OCI-LY7 (cell line): ENCODE data around the gene CHRFAM7A.
"Not testable (repeated sequence)": the region's sequence is repeated elsewhere in the genome, so short reads cannot be mapped to it uniquely, and the experiment has no call there.

Experiments
- EZH2phosphoT487 ChIP-seq: fragments of 200-600 bp; sonication (generic); IDR thresholded peaks from 2 replicates; pipeline ENCODE4 v1.6.1; 2018; ENCODE audit warnings: low read depth, borderline replicate concordance, mild to moderate bottlenecking, mixed run types, antibody characterized with exemption, low read length, moderate library complexity, mixed read lengths
- TF ChIP-seq, protein P1 (sequence below): fragments of 200-600 bp; sonication (generic); conservative IDR thresholded peaks from 2 replicates; pipeline ENCODE4 v1.5.1; 2014; ENCODE audit warnings: mild to moderate bottlenecking, antibody characterized with exemption, low read length, moderate library complexity, mixed read lengths

DNA sequence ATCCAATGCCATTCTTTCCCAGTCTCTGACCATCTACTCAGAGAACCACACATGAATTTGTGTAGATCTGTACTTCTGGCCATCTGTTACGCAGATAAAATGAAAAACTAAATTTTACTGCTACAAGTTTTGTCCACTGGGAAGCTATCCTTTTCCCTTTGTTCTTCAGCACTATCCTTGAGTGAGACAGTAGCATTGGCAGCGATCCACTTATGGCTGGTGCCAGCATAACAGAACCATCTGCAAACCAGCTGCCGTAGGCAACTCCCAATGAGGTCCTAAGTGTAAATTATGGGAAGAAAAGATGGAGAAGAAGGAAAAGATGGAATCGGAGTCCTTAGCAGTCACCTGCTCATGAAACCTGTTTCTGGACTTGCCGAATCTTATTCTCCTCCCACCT is 72.3 kb downstream of the CHRFAM7A start:
- TF ChIP-seq, protein P1, sequence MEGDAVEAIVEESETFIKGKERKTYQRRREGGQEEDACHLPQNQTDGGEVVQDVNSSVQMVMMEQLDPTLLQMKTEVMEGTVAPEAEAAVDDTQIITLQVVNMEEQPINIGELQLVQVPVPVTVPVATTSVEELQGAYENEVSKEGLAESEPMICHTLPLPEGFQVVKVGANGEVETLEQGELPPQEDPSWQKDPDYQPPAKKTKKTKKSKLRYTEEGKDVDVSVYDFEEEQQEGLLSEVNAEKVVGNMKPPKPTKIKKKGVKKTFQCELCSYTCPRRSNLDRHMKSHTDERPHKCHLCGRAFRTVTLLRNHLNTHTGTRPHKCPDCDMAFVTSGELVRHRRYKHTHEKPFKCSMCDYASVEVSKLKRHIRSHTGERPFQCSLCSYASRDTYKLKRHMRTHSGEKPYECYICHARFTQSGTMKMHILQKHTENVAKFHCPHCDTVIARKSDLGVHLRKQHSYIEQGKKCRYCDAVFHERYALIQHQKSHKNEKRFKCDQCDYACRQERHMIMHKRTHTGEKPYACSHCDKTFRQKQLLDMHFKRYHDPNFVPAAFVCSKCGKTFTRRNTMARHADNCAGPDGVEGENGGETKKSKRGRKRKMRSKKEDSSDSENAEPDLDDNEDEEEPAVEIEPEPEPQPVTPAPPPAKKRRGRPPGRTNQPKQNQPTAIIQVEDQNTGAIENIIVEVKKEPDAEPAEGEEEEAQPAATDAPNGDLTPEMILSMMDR: not testable (repeated sequence)
- TF ChIP-seq EZH2phosphoT487: not testable (repeated sequence)
